Cardiac muscle cell (in vitro differentiated cells and primary cell): Measurements from ENCODE around the gene SPRED2. TPM values are rescaled to one million over a fixed set of nuclear protein-coding genes. Genes with fewer than 3 reads are reported as not detected.
A peak's percentile ranks its signal among the peaks of the same experiment; 100 is the strongest.

Source experiments
- DNase-seq, 2 donors: peaks; one replicate each; pipeline versions ENCODE4 v3.0.0 to v3.0.0-alpha.2; 2010 to 2017; ENCODE audit warnings: low read depth in 1 of 2, low spot score in 1 of 2
- H3K27ac ChIP-seq: fragments of 200-600 bp; sonication (generic); 2 replicates; pipeline ENCODE4 v1.5.1; 2016
- H3K27me3 ChIP-seq: fragments of 200-600 bp; sonication (generic); 2 replicates; pipeline ENCODE4 v1.6.0; 2016; ENCODE audit warnings: control low read depth
- H3K36me3 ChIP-seq: fragments of 200-600 bp; sonication (generic); 2 replicates; pipeline ENCODE4 v1.5.1; 2016; ENCODE audit warnings: control low read depth
- H3K4me1 ChIP-seq: fragments of 200-600 bp; sonication (generic); 2 replicates; pipeline ENCODE4 v1.8.1; 2017; ENCODE audit warnings: low read depth, mild to moderate bottlenecking, mixed run types
- H3K4me3 ChIP-seq: fragments of 200-600 bp; sonication (generic); 2 replicates; pipeline ENCODE4 v1.5.1; 2016; ENCODE audit warnings: mild to moderate bottlenecking
- H3K9me3 ChIP-seq: fragments of 200-600 bp; sonication (generic); 2 replicates; pipeline ENCODE4 v1.5.1; 2017; ENCODE audit warnings: low read depth, mild to moderate bottlenecking, control low read depth
- polyA plus RNA-seq: library from polyadenylated mRNA; unstranded; fragments of >200 nt; fragmentation: Nextera tagmentation; extraction: Ambion mirVana; gene quantifications from 2 replicates; pipeline ENCODE4 v1.2.1, GENCODE V29; 2016
- total RNA-seq: library from RNA; depleted of rRNA; stranded (reverse); fragments of >200 nt; gene quantifications from 2 replicates; pipeline ENCODE4 v1.2.3, GENCODE V29; 2016
- TF ChIP-seq, protein P1 (sequence below): IDR thresholded peaks from 2 replicates; pipeline ENCODE4 v1.5.1; 2012; ENCODE audit warnings: low read depth, mild to moderate bottlenecking, low read length

SPRED2 gene
- total and polyA plus RNA-seq, 2 experiments from 2014 or later, result 11.7 to 18.9 TPM

- no peak for DNase-seq
- H3K9me3 ChIP-seq, result no peaks in the 10 kb centered on the region
- TF ChIP-seq, protein P1, sequence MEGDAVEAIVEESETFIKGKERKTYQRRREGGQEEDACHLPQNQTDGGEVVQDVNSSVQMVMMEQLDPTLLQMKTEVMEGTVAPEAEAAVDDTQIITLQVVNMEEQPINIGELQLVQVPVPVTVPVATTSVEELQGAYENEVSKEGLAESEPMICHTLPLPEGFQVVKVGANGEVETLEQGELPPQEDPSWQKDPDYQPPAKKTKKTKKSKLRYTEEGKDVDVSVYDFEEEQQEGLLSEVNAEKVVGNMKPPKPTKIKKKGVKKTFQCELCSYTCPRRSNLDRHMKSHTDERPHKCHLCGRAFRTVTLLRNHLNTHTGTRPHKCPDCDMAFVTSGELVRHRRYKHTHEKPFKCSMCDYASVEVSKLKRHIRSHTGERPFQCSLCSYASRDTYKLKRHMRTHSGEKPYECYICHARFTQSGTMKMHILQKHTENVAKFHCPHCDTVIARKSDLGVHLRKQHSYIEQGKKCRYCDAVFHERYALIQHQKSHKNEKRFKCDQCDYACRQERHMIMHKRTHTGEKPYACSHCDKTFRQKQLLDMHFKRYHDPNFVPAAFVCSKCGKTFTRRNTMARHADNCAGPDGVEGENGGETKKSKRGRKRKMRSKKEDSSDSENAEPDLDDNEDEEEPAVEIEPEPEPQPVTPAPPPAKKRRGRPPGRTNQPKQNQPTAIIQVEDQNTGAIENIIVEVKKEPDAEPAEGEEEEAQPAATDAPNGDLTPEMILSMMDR, result no peak
- no peak overlapping the region for H3K4me3 ChIP-seq
- peaks cover 18% of the 10 kb centered on the region for H3K27me3 ChIP-seq
- H3K36me3 ChIP-seq, result no peaks in the 10 kb centered on the region
- H3K27ac ChIP-seq, result no peak overlapping the region
- H3K4me1 ChIP-seq, result no peaks in the 10 kb centered on the region
Measured at GRCh38 chr2:65291216-65292105, 140.9 kb downstream of the SPRED2 start.

DNA sequence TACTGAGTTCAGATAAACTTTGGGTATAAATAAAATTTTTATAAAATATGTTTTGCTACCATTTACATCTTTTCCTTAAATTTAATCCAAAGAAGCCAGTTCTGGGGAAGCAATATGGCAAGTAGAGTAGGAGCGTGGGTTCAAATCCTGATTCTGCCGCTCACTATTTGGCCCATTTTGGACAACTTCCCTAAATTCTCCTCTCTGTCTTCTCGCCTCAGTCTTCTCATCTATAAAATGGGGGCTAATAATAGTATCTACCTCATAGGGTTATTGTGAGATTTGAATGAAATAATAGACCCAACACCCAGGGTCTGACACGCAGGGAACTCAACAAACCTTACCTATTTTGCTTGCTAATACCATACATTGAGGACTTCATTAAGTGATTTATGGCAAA is 145.0 kb downstream of the SPRED2 start:
- Histone ChIP-seq H3K4me3 (no peak overlapping the region), H3K27ac (no peak overlapping the region), H3K9me3 (no peaks in the 10 kb centered on the region), H3K27me3 (peaks cover 28% of the 10 kb centered on the region), H3K4me1 (no peaks in the 10 kb centered on the region), H3K36me3 (no peaks in the 10 kb centered on the region)
- no peak for DNase-seq
- TF ChIP-seq, protein P1, result no peak

GRCh38 chr2:65282477-65283053 is 149.8 kb downstream of the SPRED2 start:
- Histone ChIP-seq H3K4me3 (no peak overlapping the region), H3K27ac (no peak overlapping the region), H3K4me1 (peaks cover 12% of the 10 kb centered on the region), H3K36me3 (no peaks in the 10 kb centered on the region), H3K9me3 (no peaks in the 10 kb centered on the region), H3K27me3 (peaks cover 31% of the 10 kb centered on the region)
- TF ChIP-seq, protein P1, result no peak
- DNase-seq, result no peak

DNA sequence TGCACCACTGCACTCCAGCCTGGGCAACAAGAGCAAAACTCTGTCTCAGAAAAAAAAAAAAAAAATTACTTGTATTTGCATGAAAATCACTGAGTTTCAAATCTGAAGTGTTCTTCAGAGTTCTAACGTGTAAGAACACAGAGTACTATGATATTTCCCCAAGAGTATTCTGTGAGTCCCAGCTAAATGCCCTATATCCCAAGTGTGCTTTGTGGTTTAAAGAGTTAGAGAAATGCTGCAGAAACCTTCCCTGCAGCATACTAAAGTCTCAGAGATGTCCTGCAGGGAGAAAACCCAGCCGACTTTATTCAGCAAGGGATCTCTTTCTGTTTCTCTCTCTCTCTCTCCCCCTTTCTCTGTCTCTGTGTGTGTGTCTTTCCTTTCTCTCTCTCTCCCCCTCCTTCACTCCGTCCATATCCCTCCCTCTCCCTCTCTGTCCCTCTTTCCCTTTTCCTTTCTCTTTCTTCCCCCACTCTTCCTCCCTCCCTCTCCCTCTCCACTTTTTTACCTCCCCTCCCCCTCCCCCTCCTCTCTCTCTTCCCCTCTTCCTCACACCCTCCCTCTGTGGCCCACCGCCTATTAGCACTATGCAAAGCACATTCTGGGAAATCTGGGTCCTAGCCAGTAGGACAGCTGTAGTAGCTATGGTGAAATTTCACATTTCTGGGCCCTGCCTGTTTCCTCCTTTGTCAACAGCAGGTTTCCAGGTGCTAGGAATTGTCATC is 150.6 kb downstream of the SPRED2 start:
- no peaks in the 10 kb centered on the region for H3K9me3 ChIP-seq
- peaks cover 26% of the 10 kb centered on the region for H3K27me3 ChIP-seq
- DNase-seq, result peak in 1 of 2 donors; percentile 69
- no peak overlapping the region for H3K4me3 ChIP-seq
- peaks cover 20% of the 10 kb centered on the region for H3K4me1 ChIP-seq
- no peaks in the 10 kb centered on the region for H3K36me3 ChIP-seq
- H3K27ac ChIP-seq, result no peak overlapping the region
- TF ChIP-seq, protein P1, result no peak

DNA sequence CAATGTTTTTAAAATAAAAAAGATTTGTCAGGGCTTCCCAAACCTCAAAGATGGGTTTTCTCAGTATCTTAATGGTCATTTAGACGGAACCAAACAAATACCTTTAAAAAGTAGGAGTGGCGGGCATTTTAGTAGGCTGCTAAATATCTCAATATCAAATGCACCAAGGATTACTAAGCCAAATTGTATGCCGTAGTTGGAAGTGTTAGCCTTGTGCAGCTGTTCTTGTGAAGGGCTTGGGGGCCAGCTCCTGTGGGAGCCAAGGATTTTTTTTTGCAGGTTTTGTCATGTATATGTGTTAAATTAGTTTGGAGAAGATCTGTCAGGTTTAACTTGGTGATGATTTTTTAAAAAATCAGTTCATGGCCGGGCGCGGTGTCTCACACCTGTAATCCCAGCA is 152.6 kb downstream of the SPRED2 start:
- no peak overlapping the region for H3K27ac ChIP-seq
- TF ChIP-seq, protein P1, result no peak
- DNase-seq, result no peak
- no peaks in the 10 kb centered on the region for H3K36me3 ChIP-seq
- H3K9me3 ChIP-seq, result no peaks in the 10 kb centered on the region
- H3K27me3 ChIP-seq, result peaks cover 24% of the 10 kb centered on the region
- no peak overlapping the region for H3K4me3 ChIP-seq
- peaks cover 29% of the 10 kb centered on the region for H3K4me1 ChIP-seq
